Astrocyte of the cerebellum (primary cell): ENCODE data around the gene PKP4.

ENCODE experiments used
- DNase-seq: peaks from one replicate; pipeline ENCODE4 v3.0.0-alpha.2; 2011; ENCODE audit warnings: low read depth
- H3K4me3 ChIP-seq: 2 replicates; pipeline ENCODE4 v1.5.1; 2011; ENCODE audit warnings: mild to moderate bottlenecking, low read depth, low read length, moderate library complexity
- CTCF ChIP-seq: IDR thresholded peaks from 2 replicates; pipeline ENCODE4 v1.5.1; 2012; ENCODE audit warnings: low read length, low read depth, moderate library complexity, mild to moderate bottlenecking; ENCODE audit errors: missing control alignments
- in situ Hi-C: cut with HindIII; loops from 2 replicates; pipeline ENCODE4 v1.10.0; 2017; ENCODE audit warnings: low sequenced_read_pairs

The PKP4 gene

GRCh38 chr2:158478237-158478636 is 21.5 kb downstream of the PKP4 start:
- no peak for DNase-seq
- TF ChIP-seq CTCF = no peak

GRCh38 chr2:158478816-158479215 is 22.1 kb downstream of the PKP4 start:
- in situ Hi-C loops = loop anchor here (10.0 kb wide), 1 partner anchor 266 kb away; no protein-coding TSS in a partner anchor

More at GRCh38 chr2:158478237-158478636, 21.5 kb downstream of the PKP4 start:
- H3K4me3 ChIP-seq = no peak overlapping the region
- in situ Hi-C loops = loop anchor here (10.0 kb wide), 1 partner anchor 267 kb away; no protein-coding TSS in a partner anchor

GRCh38 chr2:158481116-158481515 is 24.4 kb downstream of the PKP4 start:
- no peak for DNase-seq
- no peak for TF ChIP-seq CTCF
- in situ Hi-C loops = no loop called here
- H3K4me3 ChIP-seq = no peak overlapping the region

More at GRCh38 chr2:158478816-158479215, 22.1 kb downstream of the PKP4 start:
- H3K4me3 ChIP-seq = no peak overlapping the region
- TF ChIP-seq CTCF = no peak
- DNase-seq = no peak

- TF ChIP-seq CTCF = no peak
- no peak overlapping the region for H3K4me3 ChIP-seq
- in situ Hi-C loops = no loop called here
- DNase-seq = no peak
Observed at GRCh38 chr2:158482594-158482993, 25.8 kb downstream of the PKP4 start.

- no peak overlapping the region for H3K4me3 ChIP-seq
- no peak for DNase-seq
- in situ Hi-C loops = no loop called here
- TF ChIP-seq CTCF = no peak
Observed at GRCh38 chr2:158484892-158485556, 28.3 kb downstream of the PKP4 start.

GRCh38 chr2:158486150-158486969 is 29.6 kb downstream of the PKP4 start:
- in situ Hi-C loops = no loop called here
- no peak for DNase-seq
- no peak for TF ChIP-seq CTCF
- no peak overlapping the region for H3K4me3 ChIP-seq
